NCI-H526 (cell line): ENCODE data around the gene NUP50.
"Not testable (repeated sequence)": the region's sequence is repeated elsewhere in the genome, so short reads cannot be mapped to it uniquely, and the experiment has no call there.

Experiments used
- DNase-seq, 2 experiments: peaks; one replicate each; lab custom pipeline; 2025; lab: John Stamatoyannopoulos, UW

NUP50 gene

DNA sequence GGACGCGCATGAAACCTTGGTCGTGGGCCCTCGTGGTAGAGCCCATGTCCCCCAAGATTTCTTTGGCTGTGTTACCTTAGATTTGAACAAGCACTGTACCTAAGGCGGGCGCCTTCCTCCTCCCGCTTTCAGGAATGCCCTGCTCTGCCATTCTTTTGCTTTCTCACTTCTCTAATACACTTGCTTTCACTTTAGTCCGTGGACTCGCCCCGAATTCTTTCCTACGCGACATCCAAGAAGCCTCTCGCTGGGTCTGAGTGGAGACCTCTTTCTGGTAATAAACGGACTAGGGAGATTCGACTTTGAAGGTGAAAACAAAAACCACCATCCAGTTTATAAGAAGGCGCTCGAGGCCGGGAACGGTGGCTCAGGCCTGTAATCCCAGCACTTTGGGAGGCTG lies 1.2 kb upstream of the NUP50 start:
- no peak for DNase-seq

DNA sequence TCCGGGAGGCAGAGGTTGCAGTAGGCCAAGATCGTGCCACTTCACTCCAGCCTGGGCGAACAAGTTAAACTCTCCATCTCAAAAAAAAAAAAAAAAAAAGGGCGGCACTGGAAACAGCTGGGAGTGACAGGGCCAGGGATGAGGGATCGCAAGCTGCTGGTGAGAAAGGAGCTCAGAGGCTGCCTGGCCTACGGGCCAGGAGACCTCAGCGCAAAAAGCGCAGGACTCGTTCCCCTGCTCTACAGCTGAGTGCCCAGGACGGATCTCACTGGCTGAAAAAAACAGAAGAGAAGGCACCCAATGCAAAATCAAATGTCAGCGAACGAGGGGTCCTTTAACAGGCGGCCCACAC lies 650 bp upstream of the NUP50 start:
- peak; percentile 10 to 42 for DNase-seq

DNA sequence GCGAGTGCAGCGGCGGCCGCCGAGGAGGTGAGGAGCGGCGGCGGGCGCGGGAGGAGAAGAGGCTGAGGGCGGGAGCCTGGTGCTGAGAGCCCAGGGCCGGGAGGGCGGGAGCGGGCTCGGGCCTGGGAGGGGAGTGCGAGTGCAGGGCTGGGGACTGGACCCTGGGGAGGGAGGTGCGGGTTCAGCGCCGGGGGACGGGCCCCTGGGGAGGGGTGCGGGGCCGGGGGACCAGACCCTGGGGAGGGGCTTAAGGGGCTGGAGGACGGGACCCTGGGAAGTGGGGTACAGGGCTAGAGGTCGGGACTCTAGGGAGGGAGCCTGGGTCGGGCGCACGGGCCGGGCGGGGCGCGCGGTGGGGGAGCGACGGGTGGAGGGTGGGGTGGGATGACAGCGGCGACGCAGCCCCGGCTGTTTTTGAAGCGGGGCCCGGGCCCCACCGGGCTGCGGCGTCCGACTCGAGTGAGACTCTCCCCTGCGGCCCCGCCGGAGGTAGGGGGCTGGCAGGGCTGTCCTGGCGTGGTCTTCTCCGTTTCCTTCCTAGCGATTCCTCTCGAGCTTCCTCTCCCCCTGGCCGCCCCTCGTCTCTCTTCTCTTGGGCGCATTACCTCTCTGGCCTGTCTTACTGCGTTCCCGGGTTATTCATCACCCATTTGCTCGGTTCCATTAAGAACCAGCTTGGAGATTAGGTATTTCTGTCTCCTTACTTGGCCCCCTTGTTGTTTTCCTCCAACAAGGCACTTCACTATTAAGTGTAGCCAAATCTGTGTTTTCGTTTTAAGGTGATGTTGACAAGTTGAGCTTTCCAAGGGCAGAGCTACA lies 754 bp downstream of the NUP50 start:
- DNase-seq: peak in 1 of 2 experiments; percentile 30

DNA sequence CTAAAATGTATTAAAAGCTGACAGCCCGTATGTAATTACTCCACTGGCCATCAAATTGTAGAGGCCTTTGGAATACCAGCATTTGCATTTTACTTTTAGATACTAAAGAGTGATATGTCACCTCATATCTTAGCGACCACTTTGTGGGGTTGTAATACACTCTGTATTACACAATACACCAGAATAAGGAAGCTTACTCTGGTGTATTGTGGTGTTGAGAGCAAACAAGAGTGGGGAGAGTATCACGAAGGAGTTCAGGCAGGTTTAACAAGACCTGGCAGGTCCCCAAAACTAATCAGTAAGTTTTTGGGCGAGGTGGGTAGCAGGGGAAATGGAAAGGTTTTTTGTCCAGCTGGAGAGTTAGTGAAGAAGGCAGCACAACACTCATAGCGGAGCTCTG lies 3.2 kb downstream of the NUP50 start:
- DNase-seq: no peak

DNA sequence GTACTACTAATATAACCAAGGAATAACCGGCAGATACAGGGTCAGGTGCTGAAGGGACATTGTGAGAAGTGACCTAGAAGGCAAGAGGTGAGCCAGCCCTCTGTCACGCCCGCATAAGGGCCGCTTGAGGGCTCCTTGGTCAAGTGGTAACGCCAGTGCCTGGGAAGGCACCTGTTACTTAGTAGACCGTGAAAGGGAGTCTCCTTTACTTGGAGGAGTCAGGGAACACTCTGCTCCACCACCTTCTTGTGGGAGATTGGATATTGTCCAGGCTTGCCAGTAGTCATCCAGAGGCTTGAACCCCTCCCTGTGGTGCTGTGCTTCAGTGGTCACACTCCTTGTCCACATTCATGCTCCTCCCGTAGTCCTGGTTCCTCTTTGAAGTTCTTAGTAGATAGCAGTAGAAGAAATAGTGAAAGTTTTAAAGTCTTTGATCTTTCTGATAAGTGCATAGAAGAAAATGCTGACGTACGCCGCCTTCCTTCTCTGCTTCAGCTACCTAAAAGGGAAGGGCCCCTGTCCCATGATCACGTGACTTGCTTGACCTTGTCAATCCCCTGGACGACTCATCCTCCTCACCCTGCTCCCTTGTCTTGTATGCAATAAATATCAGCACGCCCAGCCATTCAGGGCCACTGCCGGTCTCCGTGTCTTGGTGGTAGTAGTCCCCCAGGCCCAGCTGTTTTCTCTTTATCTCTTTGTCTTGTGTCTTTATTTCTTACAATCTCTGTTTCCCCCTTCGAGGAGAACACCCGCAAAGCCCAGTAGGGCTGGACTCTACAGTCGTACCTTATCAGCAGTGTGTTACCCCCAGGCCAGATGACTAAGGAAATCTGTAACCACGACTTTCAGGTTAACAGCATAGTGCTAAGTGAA lies 6.1 kb downstream of the NUP50 start:
- DNase-seq: no peak

DNA sequence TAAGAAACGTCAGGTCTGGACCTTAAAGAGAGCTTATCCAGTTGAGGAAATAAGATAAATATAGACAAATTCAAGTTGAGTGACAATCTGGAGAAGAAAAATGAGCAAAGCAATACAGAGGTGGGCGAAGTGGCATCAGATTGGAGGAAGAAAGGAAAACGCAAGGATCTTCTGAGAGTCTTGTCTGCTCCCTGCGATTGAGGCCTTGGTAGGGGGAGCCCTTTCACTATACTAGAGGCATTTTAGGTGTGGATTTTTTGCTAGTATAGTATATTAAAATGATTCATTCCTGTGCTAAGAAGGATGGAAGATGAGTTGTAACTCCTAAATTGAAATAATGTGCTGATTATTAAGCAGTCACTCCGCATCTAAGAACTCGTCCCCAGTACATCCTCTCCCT lies 8.1 kb downstream of the NUP50 start:
- no peak for DNase-seq

DNA sequence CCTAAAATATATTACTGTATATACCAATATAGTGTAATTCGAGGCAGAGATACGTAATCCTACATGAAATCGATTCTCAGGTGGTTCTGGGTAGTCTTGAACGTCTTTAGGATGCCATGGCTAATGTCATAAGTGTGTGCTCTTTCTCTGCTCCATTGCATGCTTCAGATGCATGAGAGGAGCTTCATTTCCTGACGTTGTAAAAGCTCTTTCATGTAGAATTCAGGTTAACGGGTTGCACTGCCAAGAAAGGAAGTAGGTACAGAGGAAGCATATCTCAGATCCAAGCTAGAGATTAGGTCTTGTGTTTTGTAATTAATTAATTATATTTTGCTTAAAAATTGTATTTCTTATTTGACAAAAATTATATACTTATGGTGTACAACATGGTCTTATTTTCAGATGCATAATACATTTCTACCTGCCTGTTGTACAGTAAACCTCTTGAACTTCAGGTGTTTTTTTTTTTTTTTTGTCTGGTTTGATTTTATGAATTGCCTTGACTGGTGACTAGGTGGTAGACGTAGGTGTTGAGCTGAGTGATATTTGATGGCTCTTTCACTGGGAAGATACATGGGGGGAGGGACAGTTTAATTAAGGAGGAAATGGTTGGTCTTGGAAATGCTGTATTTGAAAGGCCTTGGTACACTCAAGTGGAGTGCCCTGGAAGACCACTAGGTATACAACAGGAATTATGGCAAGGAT lies 9.3 kb downstream of the NUP50 start:
- DNase-seq: no peak

DNA sequence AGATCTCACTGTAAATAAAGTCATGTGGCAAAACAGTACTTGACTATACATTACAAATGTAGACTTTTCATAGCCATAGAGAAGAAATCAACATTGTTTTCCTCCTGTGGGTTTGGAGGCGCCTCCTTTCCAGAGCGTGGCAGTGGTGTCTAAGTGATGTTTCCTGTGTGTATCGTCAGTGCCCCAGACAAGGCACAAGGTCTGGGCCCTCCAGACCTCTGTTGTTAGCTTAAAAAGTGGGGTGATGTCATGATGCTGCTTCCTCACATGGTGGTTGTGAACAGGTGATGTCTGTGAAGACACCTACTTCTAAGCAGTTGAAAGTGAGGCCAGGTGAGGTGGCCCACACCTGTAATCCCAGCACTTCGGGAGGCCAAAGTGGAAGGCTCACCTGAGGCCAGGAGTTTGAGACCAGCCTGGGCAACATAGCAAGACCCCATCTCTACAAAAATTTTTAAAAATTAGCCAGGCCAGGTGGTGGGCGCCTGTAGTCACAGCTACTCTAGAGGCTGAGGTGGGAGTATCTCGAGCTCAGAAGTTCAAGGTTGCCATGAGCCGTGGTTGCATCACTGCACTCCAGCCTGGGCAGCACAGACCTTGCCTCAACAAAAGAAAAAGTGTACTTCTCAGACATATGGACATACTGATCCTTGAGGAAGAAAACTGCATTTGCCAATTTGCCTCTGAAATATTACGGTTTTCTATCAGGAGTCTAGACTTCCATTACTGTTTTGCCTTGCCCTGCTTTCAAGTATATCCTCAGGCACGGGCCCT lies 15.7 kb downstream of the NUP50 start:
- DNase-seq: no peak

DNA sequence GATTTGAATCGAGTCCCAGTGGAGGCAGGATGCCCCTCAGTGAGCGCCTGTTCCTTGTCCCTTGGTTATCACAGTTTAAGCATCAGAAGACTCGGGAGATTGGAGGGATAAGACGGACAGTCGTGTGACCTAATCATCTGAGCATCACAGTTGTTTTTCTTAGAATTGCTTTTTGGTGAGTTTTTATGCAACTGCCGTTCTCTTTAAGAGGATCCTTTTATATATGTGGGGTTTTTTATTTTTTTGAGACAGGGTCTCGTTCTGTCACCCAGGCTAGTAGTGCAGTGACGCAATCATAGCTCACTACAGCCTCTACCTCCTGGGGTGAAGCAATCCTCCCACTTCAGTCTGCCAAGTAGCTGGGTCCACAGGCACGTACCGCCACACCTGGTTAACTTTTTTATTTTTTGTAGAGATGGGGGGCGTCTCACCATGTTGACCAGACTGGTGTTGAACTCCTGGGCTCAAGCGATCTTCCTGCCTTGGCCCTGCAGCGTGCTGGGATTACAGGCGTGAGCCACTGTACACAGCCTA lies 16.5 kb downstream of the NUP50 start:
- no peak for DNase-seq

DNA sequence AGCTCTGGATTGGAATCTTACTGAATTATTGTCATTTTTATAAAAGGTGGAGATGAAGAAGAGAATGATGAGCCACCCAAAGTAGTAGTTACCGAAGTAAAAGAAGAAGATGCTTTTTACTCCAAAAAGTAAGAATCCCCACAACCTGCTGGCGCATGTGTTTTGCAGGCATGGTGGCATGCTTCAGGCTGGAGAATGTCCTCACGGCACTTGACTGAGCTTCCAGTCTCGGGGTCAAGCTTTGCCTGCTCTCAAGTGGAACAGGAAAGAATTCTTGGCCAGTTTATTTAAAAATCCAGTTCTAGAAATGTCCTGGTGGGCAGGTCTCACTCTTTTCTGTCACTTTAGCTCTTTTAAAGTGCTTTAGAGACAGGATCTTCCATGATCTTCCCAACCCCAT lies 17.5 kb downstream of the NUP50 start:
- no peak for DNase-seq

DNA sequence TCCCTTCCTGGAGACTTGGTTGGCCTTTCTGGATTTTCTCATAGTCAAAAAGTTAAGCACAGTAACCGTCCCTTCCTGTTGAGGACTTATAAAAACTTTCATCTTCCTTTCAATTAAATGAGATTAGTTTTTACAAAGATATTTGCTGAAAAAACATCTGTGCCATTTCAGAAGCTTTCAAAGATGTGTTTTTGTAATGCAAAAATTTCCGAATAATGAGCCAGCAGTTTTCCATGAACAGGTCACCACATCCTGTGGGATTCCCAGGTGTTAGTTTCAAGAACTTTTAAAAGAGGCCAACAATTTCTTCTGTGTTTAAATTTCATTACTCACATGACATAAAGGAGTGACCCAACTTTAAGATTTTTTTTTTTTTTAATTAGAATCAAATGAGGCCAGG lies 18.0 kb downstream of the NUP50 start:
- DNase-seq: no peak

DNA sequence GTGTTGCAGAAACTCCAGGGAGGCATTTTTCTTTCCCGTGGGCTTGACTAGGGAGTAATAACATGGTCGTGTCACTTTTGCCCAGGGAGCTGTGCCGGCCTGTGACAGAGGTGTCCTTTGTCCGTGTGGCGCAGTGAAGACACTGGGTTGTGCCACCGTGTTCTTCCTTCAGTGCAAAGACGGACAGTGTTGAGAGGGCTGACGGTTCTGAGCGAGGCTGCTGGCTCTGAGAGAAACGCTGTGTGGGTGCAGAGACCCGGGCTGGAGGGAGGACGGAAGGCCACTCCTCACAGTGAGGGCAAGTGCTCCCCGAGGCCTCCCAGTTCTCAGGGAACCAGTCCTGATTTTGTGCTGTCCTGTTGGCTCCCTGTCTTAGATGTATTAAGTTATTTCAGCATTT lies 20.2 kb downstream of the NUP50 start:
- no peak for DNase-seq

DNA sequence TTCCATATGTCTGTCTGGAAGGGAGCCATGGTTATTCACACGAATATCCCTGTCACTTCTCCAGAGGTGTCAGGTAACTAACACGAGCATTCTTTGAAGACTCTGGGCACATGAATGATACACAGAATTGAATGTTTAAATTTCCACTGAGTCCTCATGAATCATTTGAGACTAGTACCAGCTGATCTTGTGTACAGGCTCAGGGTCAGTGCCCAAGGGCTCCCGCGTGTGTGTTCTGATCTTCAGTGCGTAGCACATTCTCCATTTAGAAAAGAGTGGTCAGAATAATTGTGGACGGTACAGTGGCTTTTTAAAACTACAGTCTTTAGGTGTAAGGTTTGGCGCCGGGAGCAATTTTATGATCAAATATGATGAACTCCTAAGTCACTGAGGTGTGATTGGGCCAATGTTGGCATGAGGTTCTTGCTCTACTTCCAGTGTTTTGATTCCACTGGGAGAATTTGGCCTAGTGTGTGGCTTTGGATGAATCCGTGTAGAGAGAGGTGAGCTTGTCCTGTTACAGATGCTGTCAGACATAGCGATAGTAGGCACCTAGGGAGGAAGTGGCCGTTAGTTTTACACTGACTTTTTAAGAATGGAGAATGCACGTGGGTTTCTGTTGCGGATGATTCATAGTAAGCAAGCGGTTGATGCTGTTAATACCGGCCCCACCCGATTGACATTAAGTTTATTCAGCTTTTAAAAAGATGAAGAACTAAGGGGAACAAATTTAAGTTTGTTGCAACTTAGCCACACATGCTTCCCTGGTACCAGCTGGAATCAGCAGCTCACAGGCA lies 22.2 kb downstream of the NUP50 start:
- no peak for DNase-seq

DNA sequence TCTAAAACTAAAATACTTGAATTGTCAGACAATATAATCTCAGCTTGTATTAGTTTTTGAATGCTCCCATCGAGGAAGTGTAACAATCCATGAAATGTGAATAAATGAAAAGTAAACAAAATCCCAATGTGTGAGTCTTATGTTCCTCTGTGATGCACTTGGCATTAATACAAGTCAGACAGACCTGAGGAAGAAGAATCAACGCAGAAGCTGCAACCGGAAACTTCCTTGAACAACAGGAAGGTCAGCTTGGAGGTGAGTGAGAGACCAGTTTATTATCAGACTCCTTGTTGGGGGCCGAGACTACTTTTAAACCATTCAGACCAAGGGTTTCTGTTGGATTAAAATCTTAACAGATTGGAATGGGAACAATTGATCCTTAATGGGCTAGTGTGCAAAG lies 24.2 kb downstream of the NUP50 start:
- no peak for DNase-seq

DNA sequence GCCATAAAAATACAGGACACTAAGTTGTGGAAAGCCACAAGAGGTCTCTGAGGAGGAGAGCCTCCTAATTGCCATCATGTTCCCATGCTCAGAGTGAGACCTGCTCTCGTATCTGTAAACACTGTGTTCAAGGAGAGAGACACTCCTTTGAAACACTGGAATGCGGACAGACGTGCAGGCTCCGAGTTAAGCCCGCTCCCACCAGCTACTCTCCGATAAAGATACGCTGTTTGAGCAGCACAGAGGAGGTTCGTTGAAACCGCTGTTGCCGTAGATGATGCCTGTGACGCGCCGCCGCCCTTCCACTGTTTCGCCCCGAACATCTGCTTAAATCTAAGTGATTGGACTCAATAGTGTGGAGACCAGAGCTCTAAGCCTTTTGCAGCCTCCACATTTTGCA lies 25.1 kb downstream of the NUP50 start:
- DNase-seq: no peak

DNA sequence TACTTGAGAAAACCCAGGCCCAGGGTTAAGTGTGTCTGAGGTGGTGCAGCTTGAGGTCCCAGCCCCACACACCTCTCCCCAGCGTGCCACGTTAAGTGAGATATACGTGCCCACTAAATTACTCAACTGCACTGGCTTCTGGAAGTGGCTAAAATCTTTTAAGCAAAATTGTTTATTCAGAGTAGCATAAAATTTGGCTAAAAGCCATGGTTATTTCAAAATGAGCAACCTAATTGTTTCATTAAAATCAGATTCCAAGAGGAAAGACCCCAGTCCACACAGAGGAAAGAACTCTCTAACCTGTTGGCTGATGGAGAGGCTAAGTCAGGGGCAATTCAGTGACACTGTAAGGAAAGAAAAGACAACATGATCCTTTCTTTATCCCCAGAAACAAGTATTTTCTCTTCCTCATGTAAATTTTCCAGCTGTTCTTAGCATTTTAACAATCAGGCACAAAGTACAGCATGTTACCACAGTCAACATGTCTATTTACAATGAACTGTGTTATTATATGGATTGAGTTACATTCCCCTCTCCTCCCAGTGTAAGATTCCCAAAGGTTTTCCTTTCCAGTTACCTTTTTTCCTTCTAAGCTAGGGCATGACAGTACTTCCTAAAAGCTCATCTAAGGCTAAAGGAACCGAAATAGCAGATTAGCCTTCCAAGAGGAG lies 26.6 kb downstream of the NUP50 start:
- no peak for DNase-seq

DNA sequence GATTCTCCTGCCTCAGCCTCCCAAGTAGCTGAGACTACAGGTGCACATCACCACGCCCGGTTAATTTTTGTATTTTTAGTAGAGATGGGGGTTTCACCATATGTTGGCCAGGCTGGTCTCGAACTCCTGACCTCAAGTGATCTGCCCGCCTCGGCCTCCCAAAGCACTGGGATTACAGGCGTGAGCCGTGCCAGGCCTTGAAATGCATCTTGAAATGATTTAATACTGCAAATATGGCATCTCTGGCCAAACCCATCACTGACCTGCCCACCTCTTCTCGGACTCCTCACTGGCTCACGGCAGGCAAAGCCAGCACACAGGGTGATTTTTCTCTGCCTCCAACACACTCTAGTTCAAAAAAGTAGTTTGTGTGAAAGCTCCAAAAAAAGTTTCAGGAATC lies 28.0 kb downstream of the NUP50 start:
- not testable (repeated sequence) for DNase-seq

DNA sequence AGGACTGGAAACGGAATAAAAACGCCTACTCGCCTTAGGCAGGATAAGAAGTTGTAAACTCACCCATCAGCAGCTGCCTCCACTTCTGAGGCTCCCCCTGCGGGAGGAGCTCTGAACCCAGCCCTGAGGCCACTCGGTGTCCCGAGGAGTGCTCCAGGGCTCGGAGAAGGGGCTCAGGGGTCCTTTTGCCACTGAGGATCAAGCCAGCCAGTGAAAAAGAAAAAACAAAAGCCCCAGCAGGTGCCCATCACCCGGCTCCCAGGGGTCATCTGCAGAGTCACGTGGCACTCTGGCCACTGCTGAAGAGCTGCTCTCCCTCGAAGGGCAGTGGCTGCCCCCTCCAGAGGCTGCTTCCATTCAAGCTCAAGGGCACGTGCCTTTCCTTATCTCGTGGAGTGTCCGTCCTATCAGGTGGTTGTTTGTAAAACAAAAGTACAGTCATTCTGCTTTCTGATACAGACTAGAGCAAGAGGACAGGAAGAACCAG lies 29.0 kb downstream of the NUP50 start:
- no peak for DNase-seq

DNA sequence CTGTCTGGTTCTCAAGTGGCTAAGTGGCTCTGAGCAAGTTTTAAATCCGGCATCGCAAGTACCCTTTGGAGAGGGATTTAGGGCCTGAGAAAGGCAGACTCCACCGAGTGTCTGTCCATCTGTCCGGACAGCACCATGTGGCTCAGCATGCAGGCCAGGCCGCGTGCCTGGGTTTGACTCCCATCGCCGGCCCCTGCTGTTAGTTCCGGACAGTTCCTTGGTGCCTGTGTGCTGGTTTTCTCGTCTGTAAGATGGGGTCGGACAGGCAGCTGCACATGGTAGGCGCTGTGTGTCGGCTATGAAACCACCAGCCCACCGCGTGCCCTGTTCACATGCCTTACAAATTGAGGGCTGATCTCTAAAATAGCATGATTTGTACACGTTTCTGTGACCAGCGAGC lies 31.0 kb downstream of the NUP50 start:
- no peak for DNase-seq

DNA sequence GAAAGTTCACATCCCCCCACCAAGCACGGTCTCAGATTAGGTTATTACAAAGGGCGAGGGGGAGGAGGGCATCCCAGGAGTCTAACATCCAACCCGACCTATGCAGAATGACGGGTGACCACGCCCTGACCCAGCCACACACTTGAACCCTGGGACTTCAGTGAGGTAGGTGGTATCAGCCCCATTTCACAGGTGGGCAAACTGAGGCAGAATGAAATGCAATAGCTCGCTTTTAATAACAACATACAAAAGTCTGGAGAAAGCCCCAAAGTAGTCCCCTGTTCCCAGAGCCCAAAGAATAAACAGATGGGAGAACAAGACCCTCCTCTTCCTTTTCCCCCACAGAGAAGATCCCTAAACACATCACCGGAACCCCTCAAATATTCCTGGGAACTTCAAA lies 31.9 kb downstream of the NUP50 start:
- no peak for DNase-seq
